GM23248 (cell line): Measurements from ENCODE around the gene SMIM44.

ENCODE experiments used
- EZH2 ChIP-seq: fragments of 200-600 bp; sonication (generic); IDR thresholded peaks from 2 replicates; pipeline ENCODE4 v1.6.1; 2018; ENCODE audit warnings: antibody characterized with exemption, mild to moderate bottlenecking; ENCODE audit not compliant: insufficient read depth, poor library complexity, severe bottlenecking
- EZH2phosphoT487 ChIP-seq: fragments of 200-600 bp; sonication (generic); IDR thresholded peaks from 2 replicates; pipeline ENCODE4 v1.6.1; 2018; ENCODE audit warnings: antibody characterized with exemption, moderate library complexity, mild to moderate bottlenecking, low read depth; ENCODE audit not compliant: insufficient read depth

DNA sequence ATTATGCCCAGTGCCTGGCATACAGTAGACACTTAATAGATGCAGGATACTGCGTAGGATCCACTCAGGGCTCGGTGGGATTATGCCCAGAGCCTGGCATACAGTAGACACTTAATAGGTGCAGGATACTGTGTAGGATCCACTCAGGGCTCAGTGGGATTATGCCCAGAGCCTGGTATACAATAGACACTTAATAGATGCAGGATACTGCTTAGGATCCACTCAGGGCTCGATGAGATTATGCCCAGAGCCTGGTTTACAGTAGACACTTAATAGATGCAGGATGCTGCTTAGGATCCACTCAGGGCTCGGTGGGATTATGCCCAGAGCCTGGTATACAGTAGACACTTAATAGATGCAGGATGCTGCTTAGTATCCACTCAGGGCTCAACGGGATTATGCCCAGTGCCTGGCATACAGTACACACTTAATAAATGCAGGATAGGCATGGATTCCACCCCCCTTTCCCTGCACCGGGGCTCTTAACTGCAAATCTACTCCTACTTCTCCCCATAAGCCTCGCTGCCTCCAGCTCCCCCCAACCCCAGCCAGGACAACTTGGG is 27.8 kb downstream of the SMIM44 start:
- no peak for TF ChIP-seq EZH2
- TF ChIP-seq EZH2phosphoT487, result no peak
